ENCODE results near the gene IPO7. TPM values are rescaled to one million over a fixed set of nuclear protein-coding genes. Genes with fewer than 3 reads are reported as not detected.
"Not testable (repeated sequence)": the region's sequence is repeated elsewhere in the genome, so short reads cannot be mapped to it uniquely, and the experiment has no call there.

The IPO7 gene
- total RNA-seq, 1 donor from 2014 or later = 57.5 TPM

GRCh38 chr11:9399466-9399865 lies 15.0 kb downstream of the IPO7 start:
- no peak overlapping the region for H3K4me3 ChIP-seq (ENCODE audit: low read depth, low read length)
- DNase-seq (ENCODE audit: low read depth) = no peak
- no peak for TF ChIP-seq CTCF (conservative IDR thresholded peaks at IDR 0.05; ENCODE audit: low read depth, low read length)

GRCh38 chr11:9401884-9402283 lies 17.4 kb downstream of the IPO7 start:
- H3K4me3 ChIP-seq (ENCODE audit: low read depth, low read length); DNase-seq (ENCODE audit: low read depth): not testable (repeated sequence)

GRCh38 chr11:9428706-9429105 lies 44.3 kb downstream of the IPO7 start:
- TF ChIP-seq CTCF (conservative IDR thresholded peaks at IDR 0.05; ENCODE audit: low read depth, low read length) = no peak

GRCh38 chr11:9438611-9439010 lies 54.2 kb downstream of the IPO7 start:
- TF ChIP-seq CTCF (conservative IDR thresholded peaks at IDR 0.05; ENCODE audit: low read depth, low read length) = no peak
- no peak overlapping the region for H3K4me3 ChIP-seq (ENCODE audit: low read depth, low read length)
- no peak for DNase-seq (ENCODE audit: low read depth)

More at GRCh38 chr11:9428706-9429105, 44.3 kb downstream of the IPO7 start:
- DNase-seq (ENCODE audit: low read depth) = no peak
- H3K4me3 ChIP-seq (ENCODE audit: low read depth, low read length) = no peak overlapping the region

GRCh38 chr11:9446230-9446629 lies 61.8 kb downstream of the IPO7 start:
- no peak for DNase-seq (ENCODE audit: low read depth)
- TF ChIP-seq CTCF (conservative IDR thresholded peaks at IDR 0.05; ENCODE audit: low read depth, low read length) = no peak
- H3K4me3 ChIP-seq (ENCODE audit: low read depth, low read length) = no peak overlapping the region

GRCh38 chr11:9448576-9449352 lies 64.3 kb downstream of the IPO7 start:
- no peak overlapping the region for H3K4me3 ChIP-seq (ENCODE audit: low read depth, low read length)
- no peak for DNase-seq (ENCODE audit: low read depth)
- TF ChIP-seq CTCF (conservative IDR thresholded peaks at IDR 0.05; ENCODE audit: low read depth, low read length) = no peak

GRCh38 chr11:9452023-9452422 lies 67.6 kb downstream of the IPO7 start:
- H3K4me3 ChIP-seq (ENCODE audit: low read depth, low read length); DNase-seq (ENCODE audit: low read depth): not testable (repeated sequence)

- no peak overlapping the region for H3K4me3 ChIP-seq (ENCODE audit: low read depth, low read length)
- no peak for DNase-seq (ENCODE audit: low read depth)
- TF ChIP-seq CTCF (conservative IDR thresholded peaks at IDR 0.05; ENCODE audit: low read depth, low read length) = no peak
Observed at GRCh38 chr11:9455722-9456121, 71.3 kb downstream of the IPO7 start.

Data from epithelial cell of proximal tubule (primary cell).